ENCODE data around the gene DNAJB11.

DNAJB11 gene

GRCh38 chr3:186598108-186598784 lies 27.7 kb downstream of the DNAJB11 start:
- no peak for DNase-seq

GRCh38 chr3:186598794-186599141 lies 28.2 kb downstream of the DNAJB11 start:
- no peak for DNase-seq

- DNase-seq: no peak
These were observed 28.7 kb downstream of the DNAJB11 start for GRCh38 chr3:186599142-186599784.

GRCh38 chr3:186599785-186600166 lies 29.3 kb downstream of the DNAJB11 start:
- DNase-seq: no peak

GRCh38 chr3:186600896-186601295 lies 30.4 kb downstream of the DNAJB11 start:
- no peak for DNase-seq

DNA sequence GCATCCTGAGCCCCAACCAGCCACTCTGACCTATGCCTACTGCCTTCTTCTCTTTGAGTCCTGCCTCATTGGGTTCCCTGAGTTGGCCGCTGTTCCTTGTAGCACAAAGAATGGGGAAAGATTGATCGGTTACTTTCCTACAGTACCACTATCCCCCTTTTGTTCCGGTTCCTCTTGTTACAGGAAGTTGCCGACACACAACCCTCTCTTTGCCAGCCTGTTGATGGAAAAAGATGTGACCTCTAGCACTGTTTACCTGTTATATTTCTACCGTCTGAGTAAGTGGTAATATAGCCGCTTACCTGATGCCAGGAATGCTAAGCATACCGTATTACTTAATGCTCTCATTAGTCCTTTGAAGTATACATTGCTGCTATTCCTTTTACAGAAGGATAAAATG lies 32.6 kb downstream of the DNAJB11 start:
- DNase-seq: no peak

DNA sequence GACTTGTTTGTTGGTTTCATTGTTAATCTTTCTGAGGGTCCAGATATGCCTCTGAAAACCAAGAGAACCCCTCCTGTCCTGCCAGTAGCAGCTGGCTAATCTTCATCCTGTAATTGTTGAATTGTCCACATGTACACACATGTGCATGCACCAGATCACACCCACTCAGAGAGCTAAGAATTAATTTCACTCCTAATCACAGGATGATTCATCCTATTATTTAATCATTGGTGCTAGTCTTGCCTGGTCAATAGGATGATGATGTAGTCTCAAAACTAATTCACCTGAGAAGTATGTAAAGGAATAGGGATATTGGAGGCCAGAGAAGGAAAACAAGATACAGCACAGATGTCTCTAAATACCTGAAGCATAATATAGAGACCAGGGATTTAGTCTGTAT lies 34.6 kb downstream of the DNAJB11 start:
- DNase-seq: no peak

- no peak for DNase-seq
These were observed 35.3 kb downstream of the DNAJB11 start for GRCh38 chr3:186605561-186606545.

- DNase-seq: no peak
These were observed 38.2 kb downstream of the DNAJB11 start for GRCh38 chr3:186608624-186609215.

DNA sequence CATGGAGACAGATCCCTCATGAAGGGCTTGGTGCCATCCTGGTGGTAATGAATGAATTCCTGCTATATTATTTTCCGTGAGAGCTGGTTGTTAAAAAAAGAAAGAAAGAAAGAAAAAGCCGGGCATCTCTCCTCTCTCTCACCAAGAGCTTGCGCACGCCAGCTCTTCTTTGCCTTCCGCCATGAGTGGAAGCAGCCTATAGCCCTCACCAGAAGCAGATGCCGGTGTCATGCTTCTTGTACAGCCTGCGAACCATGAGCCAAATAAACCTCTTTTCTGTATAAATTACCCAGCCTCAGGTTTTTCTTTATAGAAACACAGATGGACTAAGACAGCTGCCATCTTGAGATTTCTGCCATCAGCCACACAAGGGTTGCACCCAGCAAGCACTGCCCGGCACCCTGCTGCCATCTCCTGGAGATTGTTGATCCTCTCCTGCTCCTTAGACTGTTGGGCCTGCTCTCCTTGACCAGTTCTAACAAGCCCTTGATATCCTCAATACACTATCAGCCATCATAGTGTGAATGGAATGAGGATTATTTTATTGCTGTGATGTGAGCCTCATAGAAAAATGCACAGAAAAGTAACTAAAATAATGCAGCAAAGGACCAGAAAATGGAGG lies 38.8 kb downstream of the DNAJB11 start:
- no peak for DNase-seq

GRCh38 chr3:186612065-186612464 lies 41.5 kb downstream of the DNAJB11 start:
- no peak for DNase-seq

GRCh38 chr3:186612721-186613636 lies 42.5 kb downstream of the DNAJB11 start, which contains the start of gene AHSG:
Gene AHSG (plus strand): TSS chr3:186613060. CDS start chr3:186613142, 82 bp downstream.
- no peak for DNase-seq

GRCh38 chr3:186613637-186614265 lies 43.2 kb downstream of the DNAJB11 start:
- no peak for DNase-seq

- DNase-seq: no peak
These were observed 43.7 kb downstream of the DNAJB11 start for GRCh38 chr3:186614266-186614596.

DNA sequence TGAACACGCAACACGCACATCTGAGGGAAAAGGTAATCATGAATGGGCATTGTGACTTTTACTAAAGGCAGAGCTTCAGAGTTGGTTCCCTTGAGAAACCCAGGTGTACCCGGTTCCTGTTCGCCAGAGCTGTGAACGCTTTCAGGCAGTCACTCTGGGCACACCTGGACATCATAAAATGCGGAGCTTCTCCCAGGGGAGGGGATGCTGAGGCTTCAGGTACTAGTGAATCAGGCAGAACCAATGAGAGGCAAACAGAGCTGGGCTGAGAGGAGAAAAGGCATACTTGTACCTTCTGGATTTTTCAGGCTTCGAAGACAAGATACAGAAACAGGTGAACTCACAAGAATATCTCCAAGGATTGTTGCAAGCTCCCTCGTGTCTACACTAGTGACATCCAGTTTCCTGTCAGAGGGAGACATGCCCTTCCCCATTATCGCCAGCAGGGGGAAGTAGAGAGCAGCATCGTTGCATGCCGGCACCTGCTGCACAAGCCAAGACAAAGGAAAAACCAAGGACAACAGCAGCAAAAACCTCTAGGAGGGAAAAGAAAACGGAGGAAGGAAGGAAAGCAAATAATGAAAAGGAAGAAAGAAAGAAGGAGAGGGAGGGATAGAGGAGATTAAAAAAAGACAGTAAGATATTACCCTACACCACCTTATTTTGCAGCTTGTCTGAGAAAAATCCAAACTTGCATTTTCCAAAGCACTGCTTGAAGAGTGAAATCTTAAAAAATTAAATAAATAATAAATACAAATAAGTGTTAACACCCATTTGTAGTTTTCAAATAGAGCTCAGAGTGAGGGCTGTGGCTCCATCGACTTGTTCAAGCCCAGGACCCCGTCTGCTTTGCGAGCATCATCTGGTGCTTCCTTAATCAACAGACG lies 44.3 kb downstream of the DNAJB11 start:
- DNase-seq: peak; percentile 70

DNA sequence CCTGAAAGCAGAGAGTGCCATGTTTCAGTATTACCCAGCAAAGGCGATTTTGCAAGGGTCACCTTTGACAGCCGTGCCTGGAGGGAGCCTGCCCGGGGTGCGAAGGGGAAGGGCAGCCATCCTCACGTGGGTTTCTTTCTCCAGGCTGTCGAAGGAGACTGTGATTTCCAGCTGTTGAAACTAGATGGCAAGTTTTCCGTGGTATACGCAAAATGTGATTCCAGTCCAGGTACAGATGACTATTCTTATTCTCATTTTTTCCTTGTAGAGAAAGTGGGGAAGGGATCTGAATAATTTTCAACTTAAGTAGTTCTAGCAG lies 45.7 kb downstream of the DNAJB11 start:
- DNase-seq: no peak

GRCh38 chr3:186617036-186617946 lies 46.8 kb downstream of the DNAJB11 start:
- peak; percentile 83 for DNase-seq

- no peak for DNase-seq
These were observed 47.9 kb downstream of the DNAJB11 start for GRCh38 chr3:186618318-186618938.

- no peak for DNase-seq
These were observed 49.3 kb downstream of the DNAJB11 start for GRCh38 chr3:186619787-186620212.

Data from activated gamma-delta T cell treated with Interleukin-2 at 50 U/mL for 16 hours (primary cell).